C4-2B (cell line): Measurements from ENCODE around the gene HOXC9.

Experiments used
- H3K27ac ChIP-seq: fragments of 450-650 bp; 2 replicates; pipeline ENCODE4 v1.5.1; 2017
- CTCF ChIP-seq: fragments of 450-650 bp; conservative IDR thresholded peaks from 2 replicates; pipeline ENCODE4 v1.5.1; 2017; ENCODE audit warnings: mild to moderate bottlenecking
- ZFX ChIP-seq: fragments of 450-650 bp; IDR thresholded peaks from 2 replicates; pipeline ENCODE4 v1.6.1; 2017

HOXC9 gene

GRCh38 chr12:53996240-53997203 is 3.4 kb upstream of the HOXC9 start:
- no peak overlapping the region for H3K27ac ChIP-seq
- TF ChIP-seq ZFX, result no peak
- no peak for TF ChIP-seq CTCF

- H3K27ac ChIP-seq, result no peak overlapping the region; the same call in 1 of the 2 replicates
- TF ChIP-seq ZFX (no peak), CTCF (no peak)
These were observed 2.5 kb upstream of the HOXC9 start for GRCh38 chr12:53997204-53998109.

- TF ChIP-seq ZFX, result no peak
- TF ChIP-seq CTCF, result no peak
- peak overlapping the region; percentile 84 for H3K27ac ChIP-seq
These were observed 1.7 kb upstream of the HOXC9 start for GRCh38 chr12:53998110-53998899.

- no peak for TF ChIP-seq CTCF
- no peak for TF ChIP-seq ZFX
- peak overlapping the region; percentile 84 for H3K27ac ChIP-seq
These were observed 1.1 kb upstream of the HOXC9 start for GRCh38 chr12:53998900-53999236.

- no peak for TF ChIP-seq ZFX
- TF ChIP-seq CTCF, result no peak
- H3K27ac ChIP-seq, result peak overlapping the region; percentile 84
These were observed 324 bp upstream of the HOXC9 start for GRCh38 chr12:53999559-54000115.

GRCh38 chr12:54001283-54002187 is 1.6 kb downstream of the HOXC9 start:
- TF ChIP-seq ZFX (no peak), CTCF (no peak)
- H3K27ac ChIP-seq, result peak overlapping the region; percentile 84; the same call in 1 of the 2 replicates
